ENCODE results near the gene SPPL2B. TPM values are rescaled to one million over a fixed set of nuclear protein-coding genes. Genes with fewer than 3 reads are reported as not detected.
"Not testable (repeated sequence)": the region's sequence is repeated elsewhere in the genome, so short reads cannot be mapped to it uniquely, and the experiment has no call there.

SPPL2B gene
- total and polyA plus RNA-seq, 9 of the 15 experiments (the other 6 are each of a cell fraction or from before 2014, with no cell fraction given), result 0.20 to 81.2 (median 15.1) TPM

- 44% methylated on average over 8 of the region's 8 CpGs for WGBS (ENCODE audit: insufficient coverage, low coverage, missing lambda C conversion rate)
- in situ Hi-C loops (cut with MboI), result not testable (repeated sequence)
- TF ChIP-seq FOS (IDR thresholded peaks at IDR 0.05; ENCODE audit: extremely low read depth, insufficient read length) (peak; percentile 11), RBM25 (IDR thresholded peaks at IDR 0.05; ENCODE audit: low read depth, low read length, severe bottlenecking) (peak; percentile 66), MBD2 (IDR thresholded peaks at IDR 0.05; ENCODE audit: borderline replicate concordance, low read depth) (peak; percentile 36; the same call in 1 of the 2 replicates), ZNF316 (IDR thresholded peaks at IDR 0.05) (peak; percentile 37), NFYB (IDR thresholded peaks at IDR 0.05; ENCODE audit: extremely low read depth, insufficient read length) (peak; percentile 90), CC2D1A (IDR thresholded peaks at IDR 0.05) (peak; percentile 50; the same call in 1 of the 2 replicates), ASH1L (IDR thresholded peaks at IDR 0.05; ENCODE audit: borderline replicate concordance, low read depth, partially characterized antibody) (peak; percentile 73)
Observed at GRCh38 chr19:2392899-2393298, 64.4 kb downstream of the SPPL2B start.

More at GRCh38 chr19:2392899-2393298, 64.4 kb downstream of the SPPL2B start:
- H4K20me1 ChIP-seq (replicated peaks; ENCODE audit: control insufficient read depth, insufficient read depth, low read length); H3K9me3 ChIP-seq (replicated peaks; ENCODE audit: control insufficient read depth, insufficient read depth, low read depth, low read length); H3K9ac ChIP-seq (ENCODE audit: insufficient read depth in 1 of 2, low read depth in 2 of 2, low read length in 2 of 2); H3K27me3 ChIP-seq (ENCODE audit: control insufficient read depth in 2 of 2, insufficient read depth in 2 of 2, low read length in 2 of 2); H3K79me2 ChIP-seq (ENCODE audit: control insufficient read depth, insufficient read depth, low read length); H3K4me2 ChIP-seq (ENCODE audit: insufficient read depth, low read length); FAIRE-seq; BruUV-seq (replicated peaks); H3K36me3 ChIP-seq (ENCODE audit: control insufficient read depth, insufficient read depth, low read length); H3K9me1 ChIP-seq (ENCODE audit: control insufficient read depth, insufficient read depth, low read length); H3K4me3 ChIP-seq; H3K27ac ChIP-seq (ENCODE audit: extremely low read depth, low read depth, low read length); H2AFZ ChIP-seq (ENCODE audit: low read depth, low read length): not testable (repeated sequence)
- intact Hi-C loops (cut with micrococcal nuclease), result loop anchor here (5.0 to 10.0 kb wide), 2 partner anchors 222 to 241 kb away; partner anchors contain the start of gene AP3D1
- H3K4me1 ChIP-seq (replicated peaks in 1 of 2; ENCODE audit: control insufficient read depth in 2 of 2, insufficient read depth in 2 of 2, low read length in 2 of 2), result peaks cover under 1 to 18% of the 10 kb centered on the region in 2 experiments; a peak in 3 of 5 replicates
- DNase-seq (ENCODE audit: extremely low read depth in 1 of 4, low spot score in 3 of 4), result peak in 1 of 4 experiments; percentile 37
- ChIA-PET CTCF (ENCODE audit: low intra/inter-chr PET ratio) (interaction anchor here (0.5 kb wide), 1 partner anchor 33 kb away, joined by 3 read pairs; no protein-coding TSS in a partner anchor), POLR2A (interaction anchor here (0.6 to 1.5 kb wide), 9 partner anchors 9 to 121 kb away, joined by 3 to 4 read pairs (median 3); no protein-coding TSS in a partner anchor)
- ATAC-seq, result peak; percentile 26; the same call in 2 of the 3 replicates

All from K562 (cell line).